Stimulated activated CD4-positive, alpha-beta T cell treated with anti-CD3 and anti-CD28 coated beads, TNF-alpha, amount 100 ng/mL, for 4 hours (primary cell): ENCODE measurements around the gene ST6GAL1.
A peak's percentile ranks its signal among the peaks of the same experiment; 100 is the strongest.

Source experiments
- DNase-seq, 3 experiments: peaks; one replicate each; pipeline ENCODE4 v3.0.0-alpha.2; 2020; ENCODE audit warnings: low read depth in 3 of 3

ST6GAL1 gene

GRCh38 chr3:187076297-187076696 is 146.0 kb downstream of the ST6GAL1 start:
- DNase-seq: no peak

- no peak for DNase-seq
Measured at GRCh38 chr3:187077085-187077484, 146.8 kb downstream of the ST6GAL1 start.

GRCh38 chr3:187077537-187077936 is 147.2 kb downstream of the ST6GAL1 start:
- no peak for DNase-seq

GRCh38 chr3:187079090-187080022 is 149.0 kb downstream of the ST6GAL1 start:
- DNase-seq: no peak

GRCh38 chr3:187080799-187081450 is 150.6 kb downstream of the ST6GAL1 start:
- DNase-seq: no peak

- DNase-seq: no peak
Measured at GRCh38 chr3:187082758-187083375, 152.5 kb downstream of the ST6GAL1 start.

GRCh38 chr3:187084126-187084525 is 153.8 kb downstream of the ST6GAL1 start:
- DNase-seq: no peak

GRCh38 chr3:187084580-187084979 is 154.3 kb downstream of the ST6GAL1 start:
- no peak for DNase-seq

- DNase-seq: no peak
Measured at GRCh38 chr3:187085021-187085666, 154.8 kb downstream of the ST6GAL1 start.

- DNase-seq: no peak
Measured at GRCh38 chr3:187085933-187086332, 155.6 kb downstream of the ST6GAL1 start.

GRCh38 chr3:187086831-187087230 is 156.5 kb downstream of the ST6GAL1 start:
- DNase-seq: no peak

GRCh38 chr3:187088701-187089100 is 158.4 kb downstream of the ST6GAL1 start:
- no peak for DNase-seq

GRCh38 chr3:187093320-187093719 is 163.0 kb downstream of the ST6GAL1 start:
- DNase-seq: no peak

GRCh38 chr3:187098923-187099512 is 168.7 kb downstream of the ST6GAL1 start:
- no peak for DNase-seq

GRCh38 chr3:187101184-187102072 is 171.1 kb downstream of the ST6GAL1 start:
- DNase-seq: peak; percentile 31 to 55 (median 42)

GRCh38 chr3:187102073-187102634 is 171.8 kb downstream of the ST6GAL1 start:
- DNase-seq: no peak

GRCh38 chr3:187103251-187103650 is 172.9 kb downstream of the ST6GAL1 start:
- no peak for DNase-seq

- no peak for DNase-seq
Measured at GRCh38 chr3:187104342-187104741, 174.0 kb downstream of the ST6GAL1 start.

GRCh38 chr3:187104933-187105332 is 174.6 kb downstream of the ST6GAL1 start:
- no peak for DNase-seq

GRCh38 chr3:187105700-187106099 is 175.4 kb downstream of the ST6GAL1 start:
- DNase-seq: no peak
